ENCODE data around the gene MYD88.

GRCh38 chr3:38171622-38172021, 33.2 kb downstream of the MYD88 start:
- no peak for TF ChIP-seq ZBTB7A (IDR thresholded peaks at IDR 0.05; ENCODE audit: low read depth)
- no peak for TF ChIP-seq RAD21 (IDR thresholded peaks at IDR 0.05; ENCODE audit: low read depth)
- no peak for TF ChIP-seq CEBPB (IDR thresholded peaks at IDR 0.05)
- no peak for TF ChIP-seq EP300 (IDR thresholded peaks at IDR 0.05; ENCODE audit: borderline replicate concordance)
- TF ChIP-seq FOXM1 (IDR thresholded peaks at IDR 0.05; ENCODE audit: borderline replicate concordance, low read depth), result no peak
- TF ChIP-seq YY1 (IDR thresholded peaks at IDR 0.05; ENCODE audit: low read depth), result no peak
- no peak for TF ChIP-seq MAX (IDR thresholded peaks at IDR 0.05)
- TF ChIP-seq NFIC (IDR thresholded peaks at IDR 0.05), result no peak
- TF ChIP-seq TAF1 (IDR thresholded peaks at IDR 0.05; ENCODE audit: low read depth), result no peak
- TF ChIP-seq USF1 (IDR thresholded peaks at IDR 0.05), result no peak
- no peak for TF ChIP-seq CREB1 (IDR thresholded peaks at IDR 0.05; ENCODE audit: low read depth)
- TF ChIP-seq TEAD4 (IDR thresholded peaks at IDR 0.05), result no peak
- TF ChIP-seq REST (IDR thresholded peaks at IDR 0.05; ENCODE audit: low read depth), result no peak
